PC-3 (cell line): ENCODE data around the gene SPINDOC. TPM values are rescaled to one million over a fixed set of nuclear protein-coding genes. Genes with fewer than 3 reads are reported as not detected.

Experiments
- ATAC-seq: fragments of 200-7000 bp; cut with Tn5 transposase; 2 replicates; pipeline ENCODE4 v1.9.1; 2020; ENCODE audit warnings: mild to moderate bottlenecking, moderate library complexity
- BruUV-seq: library from RNA; stranded (reverse); fragments of 400-500 nt; replicated peaks from 2 replicates; lab custom pipeline; 2021; lab: Mats Ljungman, UMichigan
- CTCF ChIA-PET: fragments of 300-600 bp; sonication (Branson Sonifier 250); formaldehyde crosslinking; loops from one replicate; lab custom pipeline; 2022; ENCODE audit warnings: antibody characterized with exemption; lab: Charles Lee
- POLR2A ChIA-PET: fragments of 300-600 bp; sonication (Branson Sonifier 250); formaldehyde crosslinking; loops from one replicate; lab custom pipeline; 2022; ENCODE audit warnings: antibody characterized with exemption; ENCODE audit not compliant: unreplicated experiment; lab: Charles Lee
- DNase-seq: peaks from one replicate; pipeline ENCODE4 v3.0.0-alpha.2; 2015
- H2AFZ ChIP-seq: fragments of 300-600 bp; sonication (generic); 2 replicates; pipeline ENCODE4 v1.6.0; 2016; ENCODE audit warnings: antibody characterized with exemption, low read length
- H3F3A ChIP-seq: fragments of 300-600 bp; sonication (generic); one replicate; pipeline ENCODE4 v1.6.0; 2017; ENCODE audit warnings: antibody characterized with exemption, low read length, control low read depth, mild to moderate bottlenecking; ENCODE audit not compliant: unreplicated experiment
- H3K27ac ChIP-seq: fragments of 300-600 bp; sonication (generic); 2 replicates; pipeline ENCODE4 v1.5.1; 2016; ENCODE audit warnings: mild to moderate bottlenecking, low read length
- H3K27me3 ChIP-seq: fragments of 300-600 bp; sonication (generic); 2 replicates; pipeline ENCODE4 v1.6.1; 2016; ENCODE audit warnings: low read length, mixed read lengths
- H3K36me3 ChIP-seq: fragments of 300-600 bp; sonication (generic); 2 replicates; pipeline ENCODE4 v1.6.1; 2016; ENCODE audit warnings: low read depth, mixed run types, low read length, mixed read lengths
- H3K4me1 ChIP-seq: fragments of 300-600 bp; sonication (generic); 2 replicates; pipeline ENCODE4 v1.5.1; 2016; ENCODE audit warnings: low read length; ENCODE audit not compliant: insufficient read depth
- H3K4me2 ChIP-seq: fragments of 300-600 bp; sonication (generic); 2 replicates; pipeline ENCODE4 v1.6.0; 2016; ENCODE audit warnings: low read length
- H3K4me3 ChIP-seq: fragments of 300-600 bp; sonication (generic); 2 replicates; pipeline ENCODE4 v1.5.1; 2016; ENCODE audit warnings: mild to moderate bottlenecking, low read length, mixed read lengths
- H3K79me2 ChIP-seq: fragments of 300-600 bp; sonication (generic); 2 replicates; pipeline ENCODE4 v1.6.1; 2017; ENCODE audit warnings: low read length, mixed read lengths
- H3K9ac ChIP-seq: fragments of 300-600 bp; sonication (generic); 2 replicates; pipeline ENCODE4 v1.6.0; 2016; ENCODE audit warnings: mild to moderate bottlenecking, low read length
- H3K9me2 ChIP-seq: fragments of 300-600 bp; sonication (generic); replicated peaks from 2 replicates; pipeline ENCODE4 v1.6.1; 2016; ENCODE audit warnings: mixed run types, low read length, mixed read lengths
- H3K9me3 ChIP-seq: fragments of 300-600 bp; sonication (generic); 2 replicates; pipeline ENCODE4 v1.6.1; 2016; ENCODE audit warnings: low read length, mixed read lengths
- H4K20me1 ChIP-seq: fragments of 300-600 bp; sonication (generic); 2 replicates; pipeline ENCODE4 v1.6.1; 2016; ENCODE audit warnings: low read length, mixed read lengths
- CTCF ChIP-seq: fragments of 300-600 bp; sonication (generic); conservative IDR thresholded peaks from 2 replicates; pipeline ENCODE4 v1.5.1; 2017; ENCODE audit warnings: antibody characterized with exemption, low read depth, mild to moderate bottlenecking, low read length
- EZH2 ChIP-seq: fragments of 300-600 bp; sonication (generic); IDR thresholded peaks from one replicate; pipeline ENCODE4 v1.6.1; 2017; ENCODE audit warnings: antibody characterized with exemption, mild to moderate bottlenecking, low read length; ENCODE audit not compliant: unreplicated experiment
- EZH2phosphoT487 ChIP-seq: fragments of 300-600 bp; sonication (generic); IDR thresholded peaks from 2 replicates; pipeline ENCODE4 v1.6.1; 2018; ENCODE audit warnings: mild to moderate bottlenecking, antibody characterized with exemption, low read length, borderline replicate concordance
- intact Hi-C: fragments of 100-400 bp; cut with micrococcal nuclease; formaldehyde crosslinking; loops from 2 replicates; pipeline ENCODE4 v1.9.0; 2023
- total RNA-seq: library from RNA; depleted of rRNA; stranded (reverse); fragments of >200 nt; gene quantifications from 2 replicates; pipeline ENCODE4 v1.2.3, GENCODE V29; 2014

Gene SPINDOC
- total RNA-seq, 1 experiment from 2014 or later = 61.5 TPM

- Histone ChIP-seq H3K27me3 (no peaks in the 10 kb centered on the region), H3K27ac (no peak overlapping the region), H3F3A (no peaks in the 10 kb centered on the region), H3K9me2 (no peaks in the 10 kb centered on the region), H4K20me1 (peaks cover 36% of the 10 kb centered on the region), H3K4me3 (no peak overlapping the region), H3K9me3 (no peaks in the 10 kb centered on the region), H3K79me2 (peaks cover 46% of the 10 kb centered on the region), H2AFZ (no peak overlapping the region), H3K9ac (no peak overlapping the region), H3K36me3 (peaks cover 36% of the 10 kb centered on the region), H3K4me2 (no peak overlapping the region), H3K4me1 (peaks cover 17% of the 10 kb centered on the region)
- TF ChIP-seq EZH2 = no peak
- TF ChIP-seq EZH2phosphoT487 = no peak
- no peak for TF ChIP-seq CTCF
- intact Hi-C loops = no loop called here
- ChIA-PET POLR2A (no interaction called here), CTCF (no interaction called here)
- no peak for ATAC-seq
- no TSS peak for BruUV-seq
- DNase-seq = no peak
Measured at GRCh38 chr11:63816732-63817131, 3.5 kb downstream of the SPINDOC start.

GRCh38 chr11:63817758-63818498, 4.7 kb downstream of the SPINDOC start:
- H3K79me2 ChIP-seq = peaks cover 46% of the 10 kb centered on the region
- no peak overlapping the region for H3K4me2 ChIP-seq
- no peak overlapping the region for H3K4me3 ChIP-seq
- no peaks in the 10 kb centered on the region for H3K27me3 ChIP-seq
- H3K27ac ChIP-seq = no peak overlapping the region
- DNase-seq (no peak), ATAC-seq (no peak)
- H3K36me3 ChIP-seq = peaks cover 47% of the 10 kb centered on the region
- H4K20me1 ChIP-seq = peaks cover 36% of the 10 kb centered on the region
- H3K4me1 ChIP-seq = peaks cover 11% of the 10 kb centered on the region
- no peaks in the 10 kb centered on the region for H3K9me3 ChIP-seq
- POLR2A ChIA-PET = no interaction called here
- H3F3A ChIP-seq = no peaks in the 10 kb centered on the region
- H2AFZ ChIP-seq = no peak overlapping the region
- TF ChIP-seq CTCF (no peak), EZH2 (no peak), EZH2phosphoT487 (no peak)
- H3K9me2 ChIP-seq = no peaks in the 10 kb centered on the region
- CTCF ChIA-PET = no interaction called here
- no TSS peak for BruUV-seq
- intact Hi-C loops = no loop called here
- H3K9ac ChIP-seq = no peak overlapping the region

- CTCF ChIA-PET = no interaction called here
- BruUV-seq = no TSS peak
- ATAC-seq (no peak), DNase-seq (no peak)
- Histone ChIP-seq H3F3A (no peaks in the 10 kb centered on the region), H3K27me3 (no peaks in the 10 kb centered on the region), H3K79me2 (peaks cover 44% of the 10 kb centered on the region), H2AFZ (no peak overlapping the region), H3K27ac (no peak overlapping the region), H3K9ac (no peak overlapping the region), H3K4me1 (peaks cover 11% of the 10 kb centered on the region), H4K20me1 (peaks cover 36% of the 10 kb centered on the region), H3K9me2 (no peaks in the 10 kb centered on the region), H3K4me3 (no peak overlapping the region), H3K4me2 (no peak overlapping the region), H3K36me3 (peaks cover 53% of the 10 kb centered on the region), H3K9me3 (no peaks in the 10 kb centered on the region)
- no peak for TF ChIP-seq EZH2
- intact Hi-C loops = no loop called here
- POLR2A ChIA-PET = no interaction called here
Measured at GRCh38 chr11:63818609-63819008, 5.4 kb downstream of the SPINDOC start.
